Stimulated activated CD8-positive, alpha-beta memory T cell treated with anti-CD3 and anti-CD28 coated beads, Interleukin-7, amount 100 ng/mL, for 24 hours (primary cell): ENCODE measurements around the gene IL1RL2.

ENCODE experiments used
- DNase-seq: peaks from one replicate; pipeline ENCODE4 v3.0.0-alpha.2; 2020; ENCODE audit warnings: low read depth

IL1RL2 gene

DNA sequence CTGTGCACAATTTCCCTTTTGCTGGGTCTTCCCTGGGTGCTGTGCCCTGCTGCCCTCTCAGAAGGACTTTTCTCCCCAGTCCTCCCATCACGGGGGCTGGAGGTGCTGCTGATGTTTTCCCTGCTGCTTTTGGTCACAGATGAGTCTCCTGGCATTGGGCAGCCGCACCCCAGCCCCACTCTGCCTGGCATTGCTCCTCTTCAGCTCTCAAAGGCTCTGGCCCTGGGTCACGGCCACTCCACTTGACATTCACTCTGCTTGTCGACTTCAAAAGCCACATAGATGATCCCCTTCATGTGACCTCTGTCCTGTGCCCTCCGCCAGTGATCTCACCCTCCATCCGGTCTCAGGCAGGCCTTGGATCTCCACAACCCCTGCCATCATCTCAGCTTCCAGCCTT, 81.0 kb downstream of the IL1RL2 start:
- no peak for DNase-seq

DNA sequence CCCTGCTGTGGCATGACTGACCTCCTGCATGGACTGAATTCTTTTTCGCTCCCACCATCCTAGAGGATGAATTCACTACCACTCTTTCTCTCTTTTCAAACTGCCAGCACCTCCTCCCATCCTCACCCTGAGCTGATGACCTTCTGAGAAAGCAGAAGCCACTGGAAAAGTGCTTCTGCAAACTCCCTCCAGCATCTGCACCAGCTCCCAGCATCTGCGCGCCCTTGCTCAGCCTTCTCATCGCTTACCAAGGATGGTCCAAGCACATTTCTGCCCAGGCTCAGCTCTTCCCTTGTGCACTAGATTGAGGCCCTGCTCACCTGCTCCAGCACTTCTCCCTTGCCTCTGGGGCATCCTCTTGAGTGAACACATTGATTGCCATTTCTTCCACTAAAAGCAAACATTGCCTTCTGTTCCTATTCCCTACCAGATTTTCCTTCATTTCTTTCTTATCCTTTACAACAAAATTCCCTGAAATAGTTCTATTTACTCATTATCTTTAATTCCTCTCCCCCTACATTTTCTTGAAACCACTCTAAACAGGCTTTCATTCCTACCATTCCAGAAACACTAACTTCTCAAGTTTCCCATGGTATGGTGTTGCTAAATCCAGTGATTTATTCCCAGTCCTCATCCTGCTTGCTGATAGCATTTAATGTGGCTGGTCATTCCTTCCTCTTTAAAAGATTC, 81.8 kb downstream of the IL1RL2 start:
- DNase-seq: no peak

DNA sequence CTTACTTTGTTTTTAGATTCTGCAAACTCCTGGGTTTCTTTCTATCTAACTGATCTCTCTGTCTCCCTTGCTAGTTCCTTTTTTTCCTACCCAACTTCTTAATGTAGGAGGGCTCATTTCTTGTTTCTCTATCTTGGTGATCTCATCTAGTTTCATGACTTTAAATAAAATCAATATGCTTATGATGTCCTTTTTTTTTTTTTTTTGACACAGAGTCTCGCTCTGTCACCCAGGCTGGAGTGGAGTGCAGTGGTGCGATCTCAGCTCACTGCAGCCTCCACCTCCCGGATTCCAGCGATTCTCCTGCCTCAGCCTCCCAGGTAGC, 82.3 kb downstream of the IL1RL2 start:
- no peak for DNase-seq

DNA sequence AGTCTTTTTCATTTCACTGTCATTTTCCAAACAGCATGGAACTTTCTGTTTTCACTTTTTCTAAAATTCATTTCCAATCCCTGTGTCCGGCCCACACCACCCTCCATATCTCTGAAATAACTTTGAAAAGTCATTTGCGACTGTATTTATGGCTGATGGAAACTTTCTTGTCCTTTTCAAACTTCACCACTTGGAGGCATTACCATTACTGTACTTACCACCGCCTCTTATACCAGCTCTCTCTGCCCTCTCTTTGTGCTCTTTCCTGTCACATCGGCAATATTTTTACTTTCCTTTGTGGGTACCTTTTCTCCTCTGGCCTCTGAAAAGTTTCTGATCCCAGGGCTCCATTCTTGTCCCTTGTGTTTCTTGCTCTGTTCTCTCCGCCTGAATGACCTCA, 85.0 kb downstream of the IL1RL2 start:
- DNase-seq: no peak

DNA sequence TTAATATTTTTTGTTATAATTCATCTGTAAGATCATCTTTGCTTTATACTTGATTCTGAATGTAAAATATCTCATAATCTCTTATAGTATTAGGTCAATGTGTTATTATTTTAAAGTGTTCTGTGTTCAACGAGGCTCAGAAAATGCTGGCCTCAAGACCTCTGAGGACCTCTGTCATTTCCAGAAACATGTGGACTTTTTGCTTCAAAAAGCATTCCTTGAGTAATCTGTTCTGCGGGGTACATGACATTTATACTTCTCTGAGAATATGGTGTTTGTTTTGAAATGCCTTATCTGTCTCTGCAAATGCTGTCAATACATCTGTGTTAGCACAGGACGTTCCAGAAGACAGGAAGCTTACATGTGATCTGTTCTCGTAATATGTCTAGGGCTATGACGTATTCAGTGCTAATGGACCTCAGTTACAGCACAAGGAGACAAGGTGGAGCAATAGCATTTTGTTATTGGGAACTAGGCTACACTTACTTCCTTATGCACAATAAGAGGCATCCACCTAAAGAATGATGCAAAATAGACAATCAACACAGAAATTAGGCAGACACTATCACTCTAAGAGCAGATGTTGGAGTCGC, 86.9 kb downstream of the IL1RL2 start:
- no peak for DNase-seq

DNA sequence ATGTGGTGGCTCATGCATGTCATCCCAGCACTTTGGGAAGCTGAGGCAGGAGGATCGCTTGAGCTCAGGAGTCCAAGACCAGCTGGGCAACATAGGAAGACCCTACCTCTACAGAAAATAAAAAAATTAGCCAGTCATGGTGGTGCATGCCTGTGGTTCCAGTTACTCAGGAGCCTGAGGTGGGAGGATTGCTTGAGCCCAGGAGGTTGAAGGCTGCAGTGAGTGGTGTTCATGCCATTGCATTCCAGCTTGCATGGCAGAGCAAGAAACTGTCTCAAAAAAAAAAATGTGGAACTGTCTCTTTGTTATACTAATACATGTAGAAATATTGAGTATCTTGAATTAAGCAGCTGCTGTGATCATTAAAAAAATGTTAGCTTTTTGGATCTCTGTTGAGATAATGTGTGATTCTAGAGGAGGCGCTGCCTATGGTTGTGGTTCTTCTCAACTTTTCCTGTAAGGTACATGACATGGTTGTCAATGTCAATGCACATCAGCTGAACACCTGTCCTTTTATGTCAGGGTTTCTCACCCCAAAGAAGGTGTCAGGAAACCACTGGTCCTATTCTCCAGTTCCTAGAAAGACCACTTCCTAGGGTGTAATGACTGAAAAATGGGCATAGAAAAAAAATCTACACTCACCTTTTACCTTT, 89.9 kb downstream of the IL1RL2 start:
- DNase-seq: no peak

DNA sequence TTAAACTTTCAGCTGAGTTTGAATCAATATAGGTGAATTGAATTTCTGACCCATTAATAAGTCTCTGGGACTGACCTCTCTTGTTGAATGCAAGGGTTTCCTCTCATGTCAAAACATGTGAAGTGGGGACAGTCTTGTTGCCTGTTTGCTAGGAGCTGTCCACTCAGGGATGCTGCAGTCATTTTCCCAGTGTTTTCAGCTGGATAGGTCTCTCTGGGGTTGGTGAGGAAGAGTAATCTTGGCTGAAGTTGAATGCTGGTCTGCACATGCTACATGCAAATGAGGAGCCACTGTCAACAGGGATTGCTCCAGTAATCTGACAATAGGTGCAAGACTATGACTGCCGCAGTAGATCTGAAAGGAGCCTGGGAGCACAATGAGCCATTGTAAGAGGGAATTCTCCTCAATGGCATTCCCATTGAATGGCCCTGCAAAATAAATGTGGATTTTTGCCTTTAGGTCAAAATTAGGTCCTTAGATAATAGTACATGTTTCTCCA, 90.4 kb downstream of the IL1RL2 start:
- DNase-seq: no peak

DNA sequence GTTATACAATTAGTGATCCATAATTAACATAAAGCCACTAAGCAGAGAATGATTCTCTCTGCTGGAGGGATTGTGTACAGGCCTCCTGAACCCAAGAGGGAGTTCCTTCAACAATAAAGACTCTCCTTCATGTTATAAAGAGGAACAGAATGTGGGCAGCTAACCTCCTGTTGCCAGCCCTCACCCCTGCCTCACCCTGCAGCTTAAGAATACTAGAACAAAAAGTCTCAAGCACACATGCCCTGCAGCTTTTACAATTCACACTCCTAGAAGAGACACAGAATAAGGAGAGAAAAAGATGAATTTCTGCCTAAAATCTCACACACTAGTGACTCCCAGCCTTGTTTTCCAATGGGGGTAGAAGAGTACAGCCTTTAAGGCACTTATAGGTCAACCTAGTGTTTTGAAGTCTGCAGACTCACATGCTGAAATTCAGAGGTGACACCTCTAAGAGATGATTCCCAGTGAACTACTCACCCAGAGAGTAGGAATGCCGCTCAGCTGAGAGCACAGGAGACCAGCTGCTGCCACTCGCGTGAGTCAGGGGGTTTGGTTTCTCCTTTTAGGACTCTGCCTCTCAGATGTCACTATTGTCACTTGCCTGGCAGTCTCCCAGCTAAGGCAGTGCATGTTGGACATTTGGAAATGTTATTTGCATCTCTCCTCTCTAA, 92.0 kb downstream of the IL1RL2 start:
- DNase-seq: no peak

DNA sequence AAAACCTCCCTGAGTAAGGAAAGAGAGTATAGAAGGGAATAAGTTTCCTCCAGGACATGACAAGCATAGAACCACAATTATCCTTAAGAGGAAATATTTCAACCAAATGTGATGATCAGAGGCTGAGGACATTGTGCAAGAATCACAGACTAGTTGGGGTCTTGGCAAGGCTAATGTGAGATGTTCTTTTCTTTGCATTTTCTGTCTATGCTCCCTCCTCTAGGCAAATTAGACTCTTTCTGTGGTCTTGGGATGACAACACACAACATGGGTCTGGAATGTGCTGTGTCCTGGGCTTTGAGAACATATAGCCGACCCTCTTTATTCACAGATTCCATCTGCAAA, 92.5 kb downstream of the IL1RL2 start:
- DNase-seq: no peak

DNA sequence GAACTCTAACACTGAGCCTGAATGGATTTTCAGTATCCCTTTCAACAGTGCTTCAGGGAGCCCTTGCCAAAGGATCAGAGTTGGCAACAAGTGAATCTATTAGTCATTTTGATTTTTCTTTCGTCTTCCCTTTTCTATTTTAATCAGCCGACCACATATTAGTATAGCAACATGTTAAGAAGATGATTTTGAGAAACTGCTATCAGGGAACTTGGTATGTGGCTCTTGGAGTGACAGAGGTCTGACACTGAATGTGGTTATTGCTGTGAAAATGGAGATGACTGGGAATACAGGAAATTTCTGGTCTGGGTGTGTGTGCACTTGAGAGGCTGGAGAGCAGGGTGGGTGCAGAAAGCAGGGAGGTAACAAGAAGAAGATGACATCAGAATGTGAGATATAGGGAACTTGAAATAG, 95.9 kb downstream of the IL1RL2 start:
- no peak for DNase-seq

DNA sequence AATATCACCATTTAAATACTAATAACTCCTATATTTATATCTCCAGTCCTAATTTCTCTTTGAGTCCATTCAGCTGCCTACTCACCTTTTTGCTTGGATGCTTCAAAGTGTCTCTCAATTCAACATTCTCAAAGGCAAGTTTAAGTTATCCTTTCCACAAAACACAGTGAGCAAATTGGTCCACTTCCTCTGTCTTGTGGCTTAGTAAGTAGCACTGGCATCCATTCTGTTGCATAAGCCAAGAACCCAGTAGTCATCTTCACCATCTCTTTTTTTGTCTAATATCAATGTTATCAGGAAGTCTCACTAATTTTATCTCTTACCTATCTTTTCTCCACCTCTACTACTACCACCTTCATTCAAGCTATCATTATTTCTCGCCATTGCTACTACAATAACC, 97.2 kb downstream of the IL1RL2 start:
- DNase-seq: no peak

DNA sequence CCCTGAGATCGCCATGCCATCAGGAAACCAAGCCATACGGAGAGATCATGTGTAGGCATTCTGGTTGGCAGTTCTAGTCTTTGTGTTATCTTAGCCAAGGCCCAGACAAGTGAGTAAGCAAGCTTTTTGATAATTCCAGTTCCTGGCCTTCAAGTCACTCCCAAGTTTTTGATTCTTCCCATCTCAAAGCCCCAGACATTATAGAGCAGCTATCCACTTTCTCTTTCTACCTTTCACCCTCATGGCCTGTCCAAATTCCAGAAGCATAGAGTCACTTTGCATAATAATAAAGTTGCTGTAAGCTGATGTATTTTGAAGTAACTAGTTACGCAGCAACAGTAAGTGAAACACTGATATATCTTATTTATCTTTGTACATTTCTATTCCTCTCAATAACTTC, 97.8 kb downstream of the IL1RL2 start:
- no peak for DNase-seq

DNA sequence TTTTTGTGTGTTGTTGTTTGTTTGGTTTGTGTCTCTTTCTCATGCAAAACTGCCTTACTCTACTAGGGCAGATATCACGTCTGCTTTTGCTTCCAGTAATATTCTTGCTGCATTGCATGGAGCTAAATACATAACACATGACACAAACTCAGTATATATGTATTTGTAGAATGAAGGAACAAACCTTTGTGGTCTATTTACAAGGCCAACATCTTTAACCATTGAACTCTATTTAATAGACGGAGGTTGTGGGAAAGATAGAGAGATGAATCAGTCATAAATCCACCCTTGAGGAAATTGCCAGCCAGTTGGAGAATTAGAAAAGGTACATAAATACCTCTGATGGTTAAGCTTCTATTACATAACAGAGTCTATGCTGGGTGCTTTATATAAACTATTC, 98.5 kb downstream of the IL1RL2 start:
- no peak for DNase-seq

DNA sequence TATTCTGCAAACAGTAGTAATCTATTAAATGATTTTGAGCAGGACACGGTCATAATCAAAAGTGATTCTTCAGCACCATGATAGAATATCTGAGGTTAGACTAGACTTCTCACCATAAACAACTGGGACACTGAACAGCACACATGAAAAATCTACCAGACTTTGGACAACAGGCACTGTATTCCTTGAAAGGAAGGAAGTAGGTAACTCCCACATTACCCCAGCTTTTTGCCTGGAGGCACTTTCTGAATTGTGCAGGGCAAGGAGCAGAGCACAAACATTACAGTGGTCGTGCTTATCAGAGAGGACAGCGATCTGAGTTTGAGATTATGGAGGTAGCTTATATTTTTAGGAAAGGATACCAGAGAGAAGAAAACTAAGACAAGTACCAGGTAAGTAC, 99.2 kb downstream of the IL1RL2 start:
- no peak for DNase-seq

DNA sequence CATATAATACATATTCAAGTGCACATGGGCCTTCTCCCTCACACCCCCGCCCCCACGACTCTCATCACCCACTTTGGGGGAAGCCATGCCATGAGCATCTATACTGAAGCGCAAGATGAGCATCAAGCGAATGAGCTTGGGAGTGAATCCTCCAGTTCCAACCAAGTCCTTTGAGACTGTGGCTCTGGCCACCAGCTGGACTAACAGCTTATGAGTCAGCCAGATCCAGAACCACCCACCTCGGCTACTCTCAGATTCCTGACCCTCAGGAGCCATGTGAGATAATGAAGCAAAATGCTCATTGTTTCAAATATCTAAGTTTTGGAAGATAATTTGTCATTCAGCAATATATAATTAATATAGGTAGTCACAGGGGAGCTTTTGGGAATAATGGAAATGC, 102.3 kb downstream of the IL1RL2 start:
- DNase-seq: no peak
